Right lobe of liver (tissue), 4 donors: Measurements from ENCODE around the gene LRMDA.

ENCODE experiments used
- POLR2A ChIP-seq: fragments of 450-650 bp; IDR thresholded peaks from one replicate; pipeline ENCODE4 v1.6.1; 2017; ENCODE audit warnings: antibody characterized with exemption, mild to moderate bottlenecking
- TF ChIP-seq, protein P1 (sequence below), 4 donors: fragments of 200-600 bp in 3 of 4; fragments of 450-650 bp in 1 of 4; IDR thresholded peaks; one replicate each; pipeline versions ENCODE4 v1.5.1 to v1.8.0; 2016 to 2022; ENCODE audit warnings: antibody characterized with exemption in 4 of 4, mild to moderate bottlenecking in 2 of 4
- donor health status: DM: no; HTN: no; CAD: no.
- donor health status: DM: no; HTN: no; CAD: no.
- donor health status: DM: no; HTN: yes; CAD: no.

DNA sequence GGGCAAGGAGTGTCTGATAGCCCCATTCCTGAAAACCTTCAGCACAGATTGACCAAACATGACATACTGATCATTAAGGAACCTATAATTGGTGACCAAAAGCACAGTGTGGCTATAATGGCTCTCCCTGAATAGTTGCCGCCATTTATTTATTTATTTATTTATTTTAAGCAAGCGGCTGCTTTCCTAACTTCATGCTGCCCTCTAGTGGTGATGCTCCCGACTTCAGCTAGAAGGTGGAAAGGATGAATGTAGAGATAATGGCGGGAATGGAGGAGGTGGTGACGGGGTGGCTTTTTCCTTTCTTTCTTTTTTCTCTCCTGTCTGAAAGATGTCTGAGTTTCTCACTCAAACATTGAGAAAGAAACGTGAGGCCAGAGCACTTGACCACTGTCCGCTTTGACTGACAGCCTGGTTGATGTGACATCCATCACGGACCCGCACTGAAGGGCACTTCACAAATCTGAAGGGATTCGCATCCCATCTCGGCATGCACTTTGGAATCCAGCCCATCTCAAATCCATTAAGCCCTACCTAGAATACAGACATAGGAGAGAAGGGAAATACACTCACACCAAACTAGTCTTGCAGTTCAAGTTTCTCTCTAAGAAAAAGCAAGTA, 1116.0 kb downstream of the LRMDA start:
- TF ChIP-seq POLR2A = no peak
- TF ChIP-seq, protein P1, sequence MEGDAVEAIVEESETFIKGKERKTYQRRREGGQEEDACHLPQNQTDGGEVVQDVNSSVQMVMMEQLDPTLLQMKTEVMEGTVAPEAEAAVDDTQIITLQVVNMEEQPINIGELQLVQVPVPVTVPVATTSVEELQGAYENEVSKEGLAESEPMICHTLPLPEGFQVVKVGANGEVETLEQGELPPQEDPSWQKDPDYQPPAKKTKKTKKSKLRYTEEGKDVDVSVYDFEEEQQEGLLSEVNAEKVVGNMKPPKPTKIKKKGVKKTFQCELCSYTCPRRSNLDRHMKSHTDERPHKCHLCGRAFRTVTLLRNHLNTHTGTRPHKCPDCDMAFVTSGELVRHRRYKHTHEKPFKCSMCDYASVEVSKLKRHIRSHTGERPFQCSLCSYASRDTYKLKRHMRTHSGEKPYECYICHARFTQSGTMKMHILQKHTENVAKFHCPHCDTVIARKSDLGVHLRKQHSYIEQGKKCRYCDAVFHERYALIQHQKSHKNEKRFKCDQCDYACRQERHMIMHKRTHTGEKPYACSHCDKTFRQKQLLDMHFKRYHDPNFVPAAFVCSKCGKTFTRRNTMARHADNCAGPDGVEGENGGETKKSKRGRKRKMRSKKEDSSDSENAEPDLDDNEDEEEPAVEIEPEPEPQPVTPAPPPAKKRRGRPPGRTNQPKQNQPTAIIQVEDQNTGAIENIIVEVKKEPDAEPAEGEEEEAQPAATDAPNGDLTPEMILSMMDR (IDR thresholded peaks at IDR 0.05) = peak; percentile 80 to 84 (median 82)
